ENCODE results near the gene CEP89.

GRCh38 chr19:32971012-32971595 lies 654 bp downstream of the CEP89 start:
- no peak for TF ChIP-seq CTCF (conservative IDR thresholded peaks at IDR 0.05; ENCODE audit: low read length)
- TF ChIP-seq EZH2phosphoT487 (IDR thresholded peaks at IDR 0.05; ENCODE audit: borderline replicate concordance) = no peak
